ELR (cell line): ENCODE data around the gene UROD.
"Not testable (repeated sequence)": the region's sequence is repeated elsewhere in the genome, so short reads cannot be mapped to it uniquely, and the experiment has no call there.

ENCODE experiments used
- DNase-seq: peaks from one replicate; pipeline ENCODE4 v3.0.0-alpha.2; 2015; ENCODE audit warnings: low read depth

Gene UROD

DNA sequence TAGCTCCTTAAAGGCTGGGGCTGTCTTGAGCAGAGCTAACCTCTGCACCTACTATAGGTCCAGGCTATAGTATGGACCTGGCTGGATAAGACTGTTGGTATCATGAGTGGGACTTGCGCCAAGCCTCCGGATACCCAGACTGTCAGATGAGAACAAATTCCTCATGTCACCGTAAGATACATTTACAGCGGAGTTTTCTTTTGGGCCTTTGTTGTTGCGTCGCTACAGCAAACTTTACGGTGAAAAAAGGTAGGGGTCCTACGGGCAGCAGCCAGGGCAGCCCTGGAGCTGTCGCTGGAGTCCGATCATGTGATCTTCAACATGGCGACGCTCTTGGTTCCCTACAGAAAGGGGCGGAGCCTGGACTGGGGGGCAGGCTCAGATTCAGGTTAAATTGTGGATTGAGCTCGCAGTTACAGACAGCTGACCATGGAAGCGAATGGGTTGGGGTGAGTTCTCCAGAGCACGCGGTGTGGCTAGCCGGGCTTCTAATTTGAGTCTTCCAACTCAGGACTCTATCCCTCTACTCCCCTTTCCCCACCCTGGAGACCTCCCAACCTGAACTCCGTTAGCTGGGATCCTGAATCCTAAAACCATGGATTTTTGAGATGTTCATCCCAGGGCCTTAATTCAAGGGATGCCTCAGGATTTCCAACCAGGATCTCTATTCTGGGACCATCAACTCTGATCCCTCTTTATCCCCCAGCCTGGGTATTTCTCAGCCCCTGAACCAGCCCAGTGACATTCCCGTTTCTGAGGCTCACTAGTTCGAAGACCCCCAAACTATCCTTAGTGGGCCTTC, at the start of gene UROD:
Gene UROD (plus strand): TSS at position 418 of the 802 bp plus-strand sequence. CDS start 12 bp downstream, at position 430.
- peak; percentile 98 for DNase-seq

DNA sequence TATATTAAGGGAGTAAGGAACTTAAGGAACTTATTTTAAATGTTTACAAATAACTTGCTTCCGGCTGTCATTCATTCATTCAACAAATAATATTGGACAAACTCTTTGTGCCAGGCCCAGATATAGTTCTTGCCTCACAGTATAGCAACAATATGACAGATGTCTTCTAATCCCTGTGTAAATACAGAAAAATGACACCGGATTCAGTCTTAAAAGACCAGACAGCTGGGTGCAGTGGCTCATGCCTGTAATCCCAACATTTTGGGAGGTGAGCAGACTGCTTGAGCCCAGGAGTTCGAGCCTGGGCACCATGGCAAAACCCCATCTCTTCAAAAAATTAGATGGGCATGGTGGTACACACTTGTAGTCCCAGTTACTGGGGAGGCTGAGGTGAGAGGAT, 49.3 kb upstream of the UROD start:
- DNase-seq = no peak

DNA sequence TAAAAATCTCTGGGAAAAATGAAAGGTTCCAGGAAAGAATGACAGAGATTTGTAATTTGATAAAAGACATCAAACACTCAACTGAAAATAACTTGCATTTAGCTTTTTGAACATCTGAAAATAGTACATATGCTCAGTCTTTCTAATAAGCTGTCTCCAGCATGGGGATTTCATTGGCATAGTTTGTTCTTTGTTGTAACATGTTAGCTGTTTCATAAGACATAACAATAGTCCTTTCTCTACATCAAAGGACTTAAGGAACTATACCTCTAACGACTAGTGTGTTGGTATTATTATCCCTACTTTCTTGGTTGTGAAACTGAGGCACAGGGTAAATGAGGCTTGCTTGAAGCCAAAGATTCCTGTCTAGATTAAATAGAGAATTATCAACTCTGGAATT, 47.7 kb upstream of the UROD start:
- DNase-seq = no peak

DNA sequence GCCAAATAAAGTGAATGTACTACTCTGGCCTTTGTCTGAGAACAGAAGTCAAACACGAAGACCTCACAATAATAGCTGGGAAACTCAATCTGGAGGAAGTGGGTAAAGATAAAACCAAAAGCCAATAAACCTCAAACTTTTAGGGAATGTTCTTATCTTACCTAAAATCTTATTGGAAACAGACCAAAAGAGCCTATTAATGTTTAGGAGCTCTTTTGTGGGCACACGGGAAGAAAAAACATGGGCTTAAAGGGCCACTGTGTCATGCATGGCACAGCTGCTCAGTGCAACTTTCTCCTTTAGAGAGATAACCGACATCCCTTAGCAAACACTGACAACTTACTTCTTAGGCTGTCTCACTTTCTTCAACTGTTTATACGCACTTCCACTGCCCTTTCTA, 41.7 kb upstream of the UROD start:
- peak; percentile 67 for DNase-seq

- DNase-seq = no peak
Measured at GRCh38 chr1:44973645-44974044, 38.4 kb upstream of the UROD start.

GRCh38 chr1:44976252-44976651, 35.8 kb upstream of the UROD start:
- no peak for DNase-seq

- not testable (repeated sequence) for DNase-seq
Measured at GRCh38 chr1:44977372-44977771, 34.7 kb upstream of the UROD start.

DNA sequence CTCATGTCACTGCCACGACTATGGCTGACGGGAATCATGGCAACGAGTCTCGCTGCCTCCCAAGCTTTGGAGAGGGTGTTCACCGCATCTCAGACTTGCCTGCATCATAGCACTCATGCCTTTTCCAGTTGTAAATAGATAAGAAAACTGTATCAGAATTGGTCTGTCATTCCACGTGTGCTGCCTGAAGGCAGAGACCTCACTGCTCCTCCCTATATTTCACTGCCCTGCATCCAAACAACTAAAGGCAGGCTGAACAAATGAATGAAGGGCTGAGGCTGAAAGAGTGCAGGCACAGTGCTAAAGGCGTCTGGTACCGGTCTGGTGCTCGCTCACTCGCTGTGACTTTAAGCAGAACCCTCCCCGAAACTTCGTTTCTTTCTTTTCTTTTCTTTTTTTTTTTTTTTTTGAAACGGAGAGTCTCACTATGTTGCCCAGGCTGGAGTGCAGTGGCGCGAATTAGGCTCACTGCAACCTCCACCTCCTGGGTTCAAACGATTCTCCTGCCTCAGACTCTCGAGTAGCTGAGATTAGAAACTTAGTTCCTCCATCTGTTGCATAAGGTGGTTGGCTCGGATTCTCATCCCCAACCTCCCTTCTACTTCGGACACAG, 26.2 kb upstream of the UROD start:
- DNase-seq = peak; percentile 30

GRCh38 chr1:44988531-44989156, 23.4 kb upstream of the UROD start:
- no peak for DNase-seq

DNA sequence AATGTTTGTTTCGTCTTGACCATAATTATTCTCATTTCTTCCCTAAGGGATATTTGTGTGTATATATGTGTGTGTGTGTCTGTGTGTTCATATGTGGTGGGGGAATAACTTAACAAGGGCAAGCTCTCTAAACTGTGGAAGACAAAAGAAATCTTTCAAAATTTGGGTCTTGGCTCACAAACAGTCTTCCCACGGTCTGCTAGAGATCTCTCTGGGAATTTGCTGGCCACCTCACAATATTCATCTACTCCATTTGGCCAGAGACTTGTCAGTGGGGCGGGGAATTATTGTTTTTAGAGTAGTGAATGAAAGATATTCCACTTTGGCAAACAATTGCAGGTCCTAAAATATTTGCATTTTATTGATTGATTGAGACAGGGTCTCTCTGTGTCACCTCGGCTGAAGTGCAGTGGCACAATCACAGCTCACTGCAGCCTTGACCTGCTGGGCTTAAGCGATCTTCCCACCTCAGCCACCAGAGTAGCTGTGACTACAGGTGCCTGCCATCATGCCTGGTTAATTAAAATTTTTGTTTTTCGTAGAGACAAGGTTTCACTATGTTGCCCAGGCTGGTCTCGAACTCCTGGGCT, 17.6 kb upstream of the UROD start:
- no peak for DNase-seq

DNA sequence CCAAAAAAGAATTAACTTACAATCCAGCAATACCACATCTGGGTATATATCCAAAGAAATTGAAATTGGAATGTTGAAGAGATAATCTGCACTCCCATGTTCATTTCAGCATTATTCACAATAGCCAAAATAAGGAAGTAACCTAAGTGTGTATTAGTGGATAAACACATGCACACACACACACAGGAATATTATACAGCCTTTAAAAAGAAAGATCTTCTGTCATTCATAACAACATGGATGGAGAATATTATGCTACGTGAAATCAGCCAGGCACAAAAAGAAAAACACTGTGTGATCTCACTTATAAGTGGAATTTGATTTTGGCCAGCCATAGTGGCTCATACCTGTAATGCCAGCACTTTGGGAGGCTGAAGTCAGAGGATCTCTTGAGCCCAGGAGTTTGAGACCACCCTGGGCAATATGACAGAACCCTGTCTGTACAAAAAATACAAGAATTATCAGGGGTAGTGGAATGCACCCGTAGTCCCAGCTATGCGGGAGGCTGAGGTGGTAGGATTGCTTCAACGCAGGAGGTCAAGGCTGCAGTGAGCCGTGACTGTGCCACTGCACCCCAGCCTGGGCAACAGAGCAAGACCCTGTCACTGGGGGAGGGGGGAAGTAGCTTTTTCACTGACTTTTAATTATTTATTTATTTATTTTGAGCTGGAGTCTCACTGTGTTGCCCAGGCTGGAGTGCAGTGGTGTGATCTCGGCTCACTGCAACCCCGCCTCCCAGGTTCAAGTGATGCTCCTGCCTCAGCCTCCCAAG, 16.4 kb upstream of the UROD start:
- DNase-seq = no peak

DNA sequence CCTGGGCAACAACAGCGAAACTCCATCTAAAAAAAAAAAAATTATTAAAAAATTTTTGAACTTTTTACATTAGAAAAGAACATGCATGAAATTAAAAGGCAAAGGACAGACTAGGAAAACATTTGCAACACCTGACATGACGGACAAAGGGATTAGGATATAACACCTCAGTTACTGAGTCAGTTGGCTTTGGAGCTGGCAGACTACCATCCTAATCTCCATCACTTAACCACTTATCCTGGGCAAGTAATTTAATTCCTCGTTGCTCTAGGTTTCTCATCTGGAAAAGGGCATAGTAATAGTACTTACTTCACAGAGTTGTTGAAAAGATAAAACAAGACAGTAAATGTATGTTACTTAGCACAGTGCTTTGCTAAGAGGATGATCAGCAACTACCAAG, 12.8 kb upstream of the UROD start:
- DNase-seq = no peak

GRCh38 chr1:45001011-45001481, 11.0 kb upstream of the UROD start:
- no peak for DNase-seq

GRCh38 chr1:45001576-45001975, 10.5 kb upstream of the UROD start:
- DNase-seq = not testable (repeated sequence)

DNA sequence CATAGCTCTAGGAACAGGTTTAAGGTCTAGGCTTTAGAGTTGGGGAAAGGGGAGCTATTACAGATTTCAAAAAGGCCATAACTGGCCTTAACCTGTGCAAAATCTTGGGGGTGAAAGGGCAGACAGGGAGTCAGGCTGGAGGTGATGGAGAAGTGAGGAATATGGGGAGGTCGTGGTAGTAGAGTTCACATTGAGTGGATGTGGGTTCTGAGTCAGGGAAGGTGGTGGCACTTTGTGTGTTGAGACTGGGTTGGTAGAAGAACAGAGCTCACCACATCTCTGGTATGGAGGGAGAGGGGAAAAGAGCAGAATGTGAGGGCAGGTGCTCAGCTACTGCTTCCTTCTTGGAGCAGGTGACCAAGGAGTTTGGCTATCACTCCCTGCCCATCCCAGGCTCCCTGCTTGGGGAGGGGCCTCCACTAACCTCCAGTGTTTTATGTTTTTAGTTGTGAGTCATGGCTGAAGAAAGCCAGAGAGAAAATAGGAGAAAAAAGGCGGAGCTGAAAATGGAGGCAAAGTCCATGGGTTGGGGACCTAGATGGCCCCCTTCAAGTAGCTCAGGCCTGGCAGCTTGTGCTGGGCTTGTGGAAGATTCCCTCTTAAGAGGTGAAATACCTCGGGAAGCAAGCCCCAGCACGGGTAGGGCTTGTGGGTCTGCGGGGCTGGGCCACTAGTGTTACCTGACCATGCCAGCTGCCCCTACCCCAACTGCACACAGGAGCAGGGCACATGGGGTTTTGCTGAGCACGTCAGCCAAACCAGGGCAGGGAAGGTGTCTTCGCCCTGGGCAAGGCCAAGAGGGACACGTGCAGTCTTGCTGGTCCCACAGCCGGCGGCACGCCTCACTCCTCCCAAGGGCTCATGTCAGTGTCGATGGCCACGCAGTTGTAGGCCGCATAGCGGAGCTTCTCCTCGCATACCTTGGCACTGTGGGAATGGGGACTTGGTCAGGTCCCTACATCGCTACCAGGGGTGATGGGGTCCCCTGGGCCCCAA, 9.1 kb upstream of the UROD start:
- DNase-seq = no peak

GRCh38 chr1:45003741-45004140, 8.3 kb upstream of the UROD start:
- no peak for DNase-seq

GRCh38 chr1:45004281-45004920, 7.7 kb upstream of the UROD start:
- no peak for DNase-seq

DNA sequence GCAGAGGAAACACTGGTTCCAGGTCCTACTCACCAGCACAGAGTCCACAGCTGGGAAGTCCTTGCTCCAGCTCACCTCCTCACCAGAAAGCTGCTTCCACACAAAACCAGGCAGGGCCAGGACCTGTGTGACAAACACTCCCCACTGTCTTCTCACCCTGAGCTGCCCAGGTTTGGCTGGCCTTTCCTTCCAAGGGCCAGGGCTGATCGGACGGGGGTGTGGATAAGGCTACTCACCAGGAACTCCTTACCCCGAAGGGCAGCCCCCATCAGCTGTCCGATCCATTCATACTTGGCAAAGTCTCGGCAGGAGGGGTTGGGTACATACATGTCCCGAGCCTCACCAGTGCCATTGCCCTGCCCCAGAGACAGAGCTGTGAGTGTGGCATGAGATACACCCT, 6.3 kb upstream of the UROD start:
- no peak for DNase-seq

- DNase-seq = no peak
Measured at GRCh38 chr1:45007311-45007710, 4.7 kb upstream of the UROD start.

GRCh38 chr1:45008076-45008475, 4.0 kb upstream of the UROD start:
- no peak for DNase-seq
